ENCODE measurements around the gene CPNE7.
A peak's percentile ranks its signal among the peaks of the same experiment; 100 is the strongest.

- TF ChIP-seq BHLHE40 (IDR thresholded peaks at IDR 0.05; ENCODE audit: borderline replicate concordance) (no peak), SUZ12 (IDR thresholded peaks at IDR 0.05) (no peak), NFRKB (IDR thresholded peaks at IDR 0.05) (0 out of 2 replicates have a peak, but pooled peaks have one; percentile 9), ZNF384 (IDR thresholded peaks at IDR 0.05) (no peak)
Observed at GRCh38 chr16:89561884-89562599, 13.5 kb upstream of the CPNE7 start.

Measured in HEK293T (cell line).